ENCODE measurements around the gene FBLN1. TPM values are rescaled to one million over a fixed set of nuclear protein-coding genes. Genes with fewer than 3 reads are reported as not detected.
"Not testable (repeated sequence)": the region's sequence is repeated elsewhere in the genome, so short reads cannot be mapped to it uniquely, and the experiment has no call there.

The FBLN1 gene
- total RNA-seq, 1 experiment from 2014 or later = 183 TPM

DNA sequence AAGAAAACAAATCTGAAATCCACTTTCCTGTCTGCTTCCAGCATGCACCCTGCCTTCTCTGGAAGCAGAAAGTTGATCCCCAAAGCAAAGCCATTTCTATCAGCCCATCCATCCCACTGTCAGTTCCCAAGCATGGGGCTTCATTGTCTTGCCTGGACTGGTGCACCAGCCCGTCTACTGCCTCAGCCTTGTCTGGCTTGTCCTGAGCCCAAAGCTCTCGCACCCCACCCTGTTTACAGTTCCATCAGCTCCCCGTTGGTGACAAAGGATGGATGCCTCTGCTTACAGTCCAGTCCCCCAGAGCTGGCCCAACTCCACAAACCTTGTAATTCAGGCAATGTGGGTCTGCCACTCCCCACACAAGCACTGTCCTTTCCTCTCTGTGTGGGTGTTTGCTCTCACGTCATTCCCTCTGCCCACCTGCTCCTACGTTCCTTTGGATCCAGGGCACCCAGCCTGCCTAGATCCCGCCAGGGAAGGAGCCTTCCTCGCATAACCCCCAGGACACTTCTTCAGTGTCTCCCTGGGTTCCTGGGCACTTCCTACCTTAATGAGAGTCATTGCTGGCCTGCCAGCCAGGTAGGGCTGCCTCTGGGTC lies 38.8 kb downstream of the FBLN1 start (continued):
- TF ChIP-seq, protein P1, sequence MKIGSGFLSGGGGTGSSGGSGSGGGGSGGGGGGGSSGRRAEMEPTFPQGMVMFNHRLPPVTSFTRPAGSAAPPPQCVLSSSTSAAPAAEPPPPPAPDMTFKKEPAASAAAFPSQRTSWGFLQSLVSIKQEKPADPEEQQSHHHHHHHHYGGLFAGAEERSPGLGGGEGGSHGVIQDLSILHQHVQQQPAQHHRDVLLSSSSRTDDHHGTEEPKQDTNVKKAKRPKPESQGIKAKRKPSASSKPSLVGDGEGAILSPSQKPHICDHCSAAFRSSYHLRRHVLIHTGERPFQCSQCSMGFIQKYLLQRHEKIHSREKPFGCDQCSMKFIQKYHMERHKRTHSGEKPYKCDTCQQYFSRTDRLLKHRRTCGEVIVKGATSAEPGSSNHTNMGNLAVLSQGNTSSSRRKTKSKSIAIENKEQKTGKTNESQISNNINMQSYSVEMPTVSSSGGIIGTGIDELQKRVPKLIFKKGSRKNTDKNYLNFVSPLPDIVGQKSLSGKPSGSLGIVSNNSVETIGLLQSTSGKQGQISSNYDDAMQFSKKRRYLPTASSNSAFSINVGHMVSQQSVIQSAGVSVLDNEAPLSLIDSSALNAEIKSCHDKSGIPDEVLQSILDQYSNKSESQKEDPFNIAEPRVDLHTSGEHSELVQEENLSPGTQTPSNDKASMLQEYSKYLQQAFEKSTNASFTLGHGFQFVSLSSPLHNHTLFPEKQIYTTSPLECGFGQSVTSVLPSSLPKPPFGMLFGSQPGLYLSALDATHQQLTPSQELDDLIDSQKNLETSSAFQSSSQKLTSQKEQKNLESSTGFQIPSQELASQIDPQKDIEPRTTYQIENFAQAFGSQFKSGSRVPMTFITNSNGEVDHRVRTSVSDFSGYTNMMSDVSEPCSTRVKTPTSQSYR (CRISPR knock-in tag; IDR thresholded peaks at IDR 0.05) = no peak
- TF ChIP-seq NFE2L1 (CRISPR knock-in tag; IDR thresholded peaks at IDR 0.05) (no peak), JUN (CRISPR knock-in tag; IDR thresholded peaks at IDR 0.05) (no peak), GRHL2 (CRISPR knock-in tag; IDR thresholded peaks at IDR 0.05; ENCODE audit: insufficient replicate concordance, severe bottlenecking) (no peak)

DNA sequence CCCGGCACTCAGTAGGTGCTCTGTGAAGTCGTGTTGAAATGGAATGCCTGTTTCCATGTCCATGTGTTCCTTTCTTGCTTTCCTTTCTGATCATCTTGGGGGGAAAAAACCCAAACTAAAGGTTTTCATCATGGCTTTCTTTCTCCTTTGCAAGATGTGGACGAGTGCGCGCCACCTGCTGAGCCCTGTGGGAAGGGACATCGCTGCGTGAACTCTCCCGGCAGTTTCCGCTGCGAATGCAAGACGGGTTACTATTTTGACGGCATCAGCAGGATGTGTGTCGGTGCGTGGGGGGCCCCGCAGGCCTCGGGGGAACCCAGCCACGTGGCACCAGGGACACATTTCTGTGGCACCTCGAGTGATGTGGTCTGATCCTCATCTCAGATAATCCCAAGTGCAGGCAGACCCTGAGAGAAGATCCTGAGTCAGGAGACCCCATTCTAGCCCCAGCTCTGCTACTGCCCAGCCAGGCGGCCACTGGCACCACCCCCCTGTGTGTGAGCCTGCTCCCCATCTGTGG lies 39.4 kb downstream of the FBLN1 start:
- DNase-seq (ENCODE audit: low spot score) (no peak), ATAC-seq (no peak)
- Mint-ChIP-seq H3K9me3 (no peaks in the 10 kb centered on the region), H3K27ac (no peak overlapping the region), H3K27me3 (ENCODE audit: low read depth) (no peaks in the 10 kb centered on the region), H3K4me3 (no peak overlapping the region), H3K4me1 (peaks cover 7% of the 10 kb centered on the region), H3K36me3 (peaks cover 49% of the 10 kb centered on the region)
- POLR2A ChIA-PET = no interaction called here
- TF ChIP-seq, protein P2, sequence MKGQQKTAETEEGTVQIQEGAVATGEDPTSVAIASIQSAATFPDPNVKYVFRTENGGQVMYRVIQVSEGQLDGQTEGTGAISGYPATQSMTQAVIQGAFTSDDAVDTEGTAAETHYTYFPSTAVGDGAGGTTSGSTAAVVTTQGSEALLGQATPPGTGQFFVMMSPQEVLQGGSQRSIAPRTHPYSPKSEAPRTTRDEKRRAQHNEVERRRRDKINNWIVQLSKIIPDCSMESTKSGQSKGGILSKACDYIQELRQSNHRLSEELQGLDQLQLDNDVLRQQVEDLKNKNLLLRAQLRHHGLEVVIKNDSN (CRISPR knock-in tag; IDR thresholded peaks at IDR 0.05) = no peak
- CTCF ChIA-PET = no interaction called here

DNA sequence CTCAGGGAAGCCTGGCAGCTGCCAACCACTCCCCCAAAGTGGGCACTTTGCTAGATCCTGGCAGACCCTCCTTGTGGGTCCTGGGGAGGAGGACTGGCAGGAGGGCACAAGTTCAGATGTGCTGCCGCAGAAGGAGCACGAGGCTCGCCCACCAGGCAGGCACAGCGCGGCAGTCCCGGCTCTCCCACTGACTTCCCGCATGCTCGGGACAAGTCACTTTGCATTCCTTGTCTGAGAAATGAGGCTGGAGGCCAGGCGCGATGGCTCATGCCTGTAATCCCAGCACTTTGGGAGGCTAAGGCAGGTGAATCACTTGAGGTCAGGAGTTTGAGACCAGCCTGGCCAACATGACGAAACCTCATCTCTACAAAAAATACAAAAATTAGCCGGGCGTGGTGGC lies 40.1 kb downstream of the FBLN1 start:
- POLR2A ChIA-PET; CTCF ChIA-PET; H3K27ac Mint-ChIP-seq; H3K4me1 Mint-ChIP-seq; H3K4me3 Mint-ChIP-seq; ATAC-seq; DNase-seq (ENCODE audit: low spot score); H3K9me3 Mint-ChIP-seq; H3K27me3 Mint-ChIP-seq (ENCODE audit: low read depth): not testable (repeated sequence)
- peaks cover 52% of the 10 kb centered on the region for H3K36me3 Mint-ChIP-seq

DNA sequence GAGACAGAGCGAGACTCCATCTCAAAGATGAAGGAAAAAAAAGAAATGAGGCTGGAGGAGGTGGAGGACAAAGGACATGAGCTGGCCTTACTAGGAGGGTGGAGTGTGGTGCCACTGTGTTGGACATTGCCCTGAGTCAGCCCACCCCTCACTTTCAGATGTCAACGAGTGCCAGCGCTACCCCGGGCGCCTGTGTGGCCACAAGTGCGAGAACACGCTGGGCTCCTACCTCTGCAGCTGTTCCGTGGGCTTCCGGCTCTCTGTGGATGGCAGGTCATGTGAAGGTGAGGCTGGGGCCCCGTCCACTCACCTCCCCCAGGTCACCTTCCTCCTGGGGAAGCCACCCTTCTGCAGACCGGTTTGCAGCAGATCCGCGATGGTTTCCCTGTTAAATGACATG lies 40.6 kb downstream of the FBLN1 start:
- TF ChIP-seq SMAD3 (CRISPR knock-in tag; IDR thresholded peaks at IDR 0.05; ENCODE audit: borderline replicate concordance) (no peak), ZNF219 (CRISPR knock-in tag; IDR thresholded peaks at IDR 0.05; ENCODE audit: borderline replicate concordance) (no peak), FOXK1 (CRISPR knock-in tag; IDR thresholded peaks at IDR 0.05) (no peak), ZNF396 (CRISPR knock-in tag; IDR thresholded peaks at IDR 0.05; ENCODE audit: borderline replicate concordance) (no peak), CREM (CRISPR knock-in tag; IDR thresholded peaks at IDR 0.05) (no peak), TEAD1 (CRISPR knock-in tag; IDR thresholded peaks at IDR 0.05) (no peak)
- TF ChIP-seq, protein P3, sequence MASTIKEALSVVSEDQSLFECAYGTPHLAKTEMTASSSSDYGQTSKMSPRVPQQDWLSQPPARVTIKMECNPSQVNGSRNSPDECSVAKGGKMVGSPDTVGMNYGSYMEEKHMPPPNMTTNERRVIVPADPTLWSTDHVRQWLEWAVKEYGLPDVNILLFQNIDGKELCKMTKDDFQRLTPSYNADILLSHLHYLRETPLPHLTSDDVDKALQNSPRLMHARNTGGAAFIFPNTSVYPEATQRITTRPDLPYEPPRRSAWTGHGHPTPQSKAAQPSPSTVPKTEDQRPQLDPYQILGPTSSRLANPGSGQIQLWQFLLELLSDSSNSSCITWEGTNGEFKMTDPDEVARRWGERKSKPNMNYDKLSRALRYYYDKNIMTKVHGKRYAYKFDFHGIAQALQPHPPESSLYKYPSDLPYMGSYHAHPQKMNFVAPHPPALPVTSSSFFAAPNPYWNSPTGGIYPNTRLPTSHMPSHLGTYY (CRISPR knock-in tag; IDR thresholded peaks at IDR 0.05) = no peak
- TF ChIP-seq, protein P4, sequence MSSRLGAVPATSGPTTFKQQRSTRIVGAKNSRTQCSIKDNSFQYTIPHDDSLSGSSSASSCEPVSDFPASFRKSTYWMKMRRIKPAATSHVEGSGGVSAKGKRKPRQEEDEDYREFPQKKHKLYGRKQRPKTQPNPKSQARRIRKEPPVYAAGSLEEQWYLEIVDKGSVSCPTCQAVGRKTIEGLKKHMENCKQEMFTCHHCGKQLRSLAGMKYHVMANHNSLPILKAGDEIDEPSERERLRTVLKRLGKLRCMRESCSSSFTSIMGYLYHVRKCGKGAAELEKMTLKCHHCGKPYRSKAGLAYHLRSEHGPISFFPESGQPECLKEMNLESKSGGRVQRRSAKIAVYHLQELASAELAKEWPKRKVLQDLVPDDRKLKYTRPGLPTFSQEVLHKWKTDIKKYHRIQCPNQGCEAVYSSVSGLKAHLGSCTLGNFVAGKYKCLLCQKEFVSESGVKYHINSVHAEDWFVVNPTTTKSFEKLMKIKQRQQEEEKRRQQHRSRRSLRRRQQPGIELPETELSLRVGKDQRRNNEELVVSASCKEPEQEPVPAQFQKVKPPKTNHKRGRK (CRISPR knock-in tag; IDR thresholded peaks at IDR 0.05; ENCODE audit: borderline replicate concordance) = no peak
- Mint-ChIP-seq H3K4me1 (peaks cover 5% of the 10 kb centered on the region), H3K9me3 (no peaks in the 10 kb centered on the region), H3K27me3 (ENCODE audit: low read depth) (no peaks in the 10 kb centered on the region), H3K36me3 (peaks cover 57% of the 10 kb centered on the region), H3K27ac (no peak overlapping the region), H3K4me3 (no peak overlapping the region)
- ChIA-PET CTCF (no interaction called here), POLR2A (no interaction called here)
- ATAC-seq (no peak), DNase-seq (ENCODE audit: low spot score) (no peak)
